Keratinocyte (primary cell): ENCODE results near the gene GIMAP4.

ENCODE experiments used
- CTCF ChIP-seq, 3 experiments: IDR thresholded peaks in 1 of 3; conservative IDR thresholded peaks in 1 of 3; optimal IDR thresholded peaks in 1 of 3; 2 replicates in 2 of 3; 3 replicates in 1 of 3; pipeline versions ENCODE3 to v1.5.1; 2011; ENCODE audit warnings: low read length in 3 of 3, mild to moderate bottlenecking in 3 of 3, moderate library complexity in 2 of 3, control low read depth in 1 of 3, inconsistent platforms in 1 of 3; ENCODE audit not compliant: insufficient read depth in 2 of 3; ENCODE audit errors: extremely low read depth in 1 of 3
- EZH2 ChIP-seq: IDR thresholded peaks from one replicate; pipeline ENCODE4 v1.6.1; 2012; ENCODE audit warnings: inconsistent platforms, mild to moderate bottlenecking, low read length, moderate library complexity

- no peak for TF ChIP-seq CTCF (optimal IDR thresholded peaks at IDR 0.05 in 1 of 3, IDR thresholded peaks at IDR 0.05 in 1 of 3, conservative IDR thresholded peaks at IDR 0.05 in 1 of 3; ENCODE audit: extremely low read depth in 1 of 3, insufficient read depth in 2 of 3, low read length in 3 of 3)
- no peak for TF ChIP-seq EZH2
Observed at GRCh38 chr7:150564566-150564965, 2.6 kb upstream of the GIMAP4 start.
